ENCODE measurements around the gene RPP25. TPM values are rescaled to one million over a fixed set of nuclear protein-coding genes. Genes with fewer than 3 reads are reported as not detected.

The RPP25 gene
- total and polyA plus RNA-seq, 2 of the 13 experiments (the other 11 are each of a cell fraction or from before 2014, with no cell fraction given) = 0.05 to 0.11 TPM

- TF ChIP-seq FOXC1 (CRISPR knock-in tag; IDR thresholded peaks at IDR 0.05; ENCODE audit: borderline replicate concordance) = no peak
- TF ChIP-seq ZNF501 (CRISPR knock-in tag; IDR thresholded peaks at IDR 0.05) = peak; percentile 23; the same call in 1 of the 2 replicates
- TF ChIP-seq SUZ12 (IDR thresholded peaks at IDR 0.05; ENCODE audit: low read depth, low read length) = no peak
- TF ChIP-seq PLSCR1 (CRISPR knock-in tag; IDR thresholded peaks at IDR 0.05; ENCODE audit: borderline replicate concordance) = no peak
- no peak for TF ChIP-seq NAIF1 (CRISPR knock-in tag; IDR thresholded peaks at IDR 0.05; ENCODE audit: borderline replicate concordance)
- TF ChIP-seq ZNF724P (CRISPR knock-in tag; IDR thresholded peaks at IDR 0.05; ENCODE audit: borderline replicate concordance) = peak; percentile 77; the same call in 1 of the 2 replicates
- no peak for TF ChIP-seq ZSCAN30 (CRISPR knock-in tag; IDR thresholded peaks at IDR 0.05)
- TF ChIP-seq ATF6 (CRISPR knock-in tag; conservative IDR thresholded peaks at IDR 0.05) = no peak
- no peak for TF ChIP-seq ZBTB34 (CRISPR knock-in tag; IDR thresholded peaks at IDR 0.05)
- TF ChIP-seq ZBTB4 (CRISPR knock-in tag; IDR thresholded peaks at IDR 0.05; ENCODE audit: borderline replicate concordance) = no peak
- no peak; the same call in 1 of the 2 replicates for TF ChIP-seq RCOR2 (CRISPR knock-in tag; IDR thresholded peaks at IDR 0.05)
- TF ChIP-seq MLLT10 (CRISPR knock-in tag; IDR thresholded peaks at IDR 0.05) = no peak
- TF ChIP-seq ZNF280D (CRISPR knock-in tag; IDR thresholded peaks at IDR 0.05) = no peak
- TF ChIP-seq ZNF317 (CRISPR knock-in tag; IDR thresholded peaks at IDR 0.05) = no peak
- 0 out of 2 replicates have a peak, but pooled peaks have one; percentile 28 for TF ChIP-seq ZNF232 (CRISPR knock-in tag; IDR thresholded peaks at IDR 0.05; ENCODE audit: borderline replicate concordance)
- TF ChIP-seq ZMYM3 (CRISPR knock-in tag; IDR thresholded peaks at IDR 0.05) = no peak
- peak; percentile 38; the same call in 1 of the 2 replicates for TF ChIP-seq KMT2A (CRISPR knock-in tag; IDR thresholded peaks at IDR 0.05)
- no peak for TF ChIP-seq SYNCRIP (IDR thresholded peaks at IDR 0.05; ENCODE audit: insufficient read depth, low read depth, low read length)
Observed at GRCh38 chr15:74906450-74907162, 50.0 kb downstream of the RPP25 start, which contains the start of gene FAM219B (continued).

All from HepG2 (cell line).